Kidney glomerular epithelial cell (primary cell): ENCODE measurements around the gene OR10G7.

Experiments
- DNase-seq: peaks from one replicate; lab custom pipeline; 2025; lab: John Stamatoyannopoulos, UW

Gene OR10G7

GRCh38 chr11:124041254-124041653 is at the start of gene OR10G7:
TSS of gene OR10G7 (minus strand) at chr11:124041325. CDS start at chr11:124039001, 2,324 bp downstream.
- peak; percentile 40 for DNase-seq

DNA sequence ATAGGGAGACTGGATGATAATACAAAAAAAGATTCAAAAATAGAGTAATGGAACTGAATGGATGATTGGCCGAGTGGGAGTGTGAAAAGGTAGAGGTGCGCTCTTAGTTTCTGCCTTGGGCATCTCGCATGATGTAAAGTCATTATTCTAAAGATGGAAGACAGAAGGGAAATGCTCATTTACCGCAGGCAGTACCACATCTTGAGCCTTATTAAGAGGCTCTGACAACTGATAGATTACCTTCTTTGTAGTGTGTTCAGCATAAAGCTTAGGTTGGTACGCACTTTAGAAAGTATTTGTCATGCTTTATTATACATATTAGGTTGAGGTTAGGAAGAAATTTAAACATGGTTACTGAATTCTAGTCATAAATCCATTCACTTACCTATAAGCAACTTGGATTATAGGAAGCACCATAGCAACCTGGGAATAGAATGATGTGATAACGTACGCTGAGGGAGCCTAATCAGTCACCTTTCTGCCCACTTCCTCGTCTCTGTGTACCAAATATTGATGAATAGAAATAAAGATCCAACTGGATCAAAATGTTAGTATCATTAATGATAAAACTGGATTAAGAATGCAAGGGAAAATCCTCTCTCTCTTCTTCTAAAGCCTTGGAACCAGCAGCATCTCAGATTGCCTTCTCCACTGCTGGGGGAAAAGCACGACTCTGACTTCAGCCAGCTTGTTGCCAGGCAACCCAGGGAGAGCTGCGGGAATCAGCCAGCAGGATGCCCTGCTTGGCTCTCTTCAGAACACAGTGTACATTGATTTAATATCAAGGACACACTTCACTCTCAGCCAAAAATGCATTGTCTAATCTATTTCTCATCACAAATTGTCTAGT is 45.1 kb upstream of the OR10G7 start:
- DNase-seq = no peak

DNA sequence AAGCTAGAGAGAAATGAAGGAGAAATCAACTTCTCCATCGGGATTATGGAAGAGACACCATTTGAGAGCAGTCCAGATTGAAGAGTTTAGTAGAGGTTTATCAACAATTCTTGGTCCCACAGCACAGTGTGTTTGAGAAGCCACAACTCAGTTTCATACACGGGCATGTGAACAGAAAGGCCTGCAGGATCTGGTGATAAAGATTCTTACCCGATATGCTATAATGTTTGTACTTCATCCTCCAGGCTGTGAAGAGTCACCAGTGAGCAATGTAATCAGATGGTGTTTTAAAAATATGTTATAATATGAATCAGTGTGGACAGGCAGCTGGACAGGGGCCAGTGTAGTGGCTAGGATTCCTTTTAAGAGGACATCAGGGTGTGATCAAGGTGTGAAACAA is 44.5 kb upstream of the OR10G7 start:
- no peak for DNase-seq

DNA sequence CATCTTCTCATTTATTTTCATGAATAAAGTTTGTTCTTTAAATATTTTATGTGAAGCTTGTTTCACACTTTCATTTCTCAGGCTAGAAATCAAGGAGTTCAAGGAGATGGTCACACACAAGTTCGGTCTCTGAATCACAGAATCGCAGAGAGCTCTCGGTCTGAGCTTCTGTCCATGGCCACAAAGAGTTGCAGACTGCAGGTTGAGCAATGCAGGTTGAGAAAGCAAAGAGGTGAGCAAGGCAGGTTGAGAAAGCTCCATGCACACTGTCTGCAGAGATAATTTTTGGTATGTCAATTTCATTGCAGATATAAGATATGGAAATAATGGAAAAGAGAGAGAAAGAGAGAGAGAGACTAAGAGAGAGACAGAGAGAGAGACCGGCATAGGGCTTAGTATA is 41.2 kb upstream of the OR10G7 start:
- no peak for DNase-seq

GRCh38 chr11:124081483-124081882 is 40.4 kb upstream of the OR10G7 start:
- no peak for DNase-seq

- peak; percentile 39 for DNase-seq
These were observed 39.3 kb upstream of the OR10G7 start for GRCh38 chr11:124080327-124081001.

GRCh38 chr11:124079631-124080326 is 38.7 kb upstream of the OR10G7 start:
- DNase-seq = no peak

GRCh38 chr11:124078591-124078990 is 37.5 kb upstream of the OR10G7 start:
- DNase-seq = no peak

DNA sequence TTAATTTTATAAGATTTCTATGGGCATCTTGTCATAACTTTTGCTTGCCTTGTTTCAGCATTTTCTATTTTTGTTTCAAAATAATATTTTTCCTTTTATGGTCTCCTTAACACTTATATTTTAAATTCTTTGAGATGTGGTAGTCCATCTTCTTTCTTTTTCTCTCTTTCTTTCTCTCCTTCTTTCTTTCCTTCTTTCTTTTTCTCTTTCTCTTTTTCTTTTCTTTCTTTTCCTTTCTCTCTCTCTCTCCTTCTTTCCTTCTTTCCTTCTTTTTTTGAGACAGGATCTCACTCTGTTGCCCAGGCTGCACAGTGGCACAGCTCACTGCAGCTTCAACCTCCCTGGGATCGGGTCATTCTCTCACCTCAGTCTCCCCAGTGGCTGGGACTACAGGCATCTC is 36.1 kb upstream of the OR10G7 start:
- DNase-seq = no peak

- no peak for DNase-seq
These were observed 34.9 kb upstream of the OR10G7 start for GRCh38 chr11:124075841-124076651.

- DNase-seq = no peak
These were observed 34.3 kb upstream of the OR10G7 start for GRCh38 chr11:124075492-124075840.

DNA sequence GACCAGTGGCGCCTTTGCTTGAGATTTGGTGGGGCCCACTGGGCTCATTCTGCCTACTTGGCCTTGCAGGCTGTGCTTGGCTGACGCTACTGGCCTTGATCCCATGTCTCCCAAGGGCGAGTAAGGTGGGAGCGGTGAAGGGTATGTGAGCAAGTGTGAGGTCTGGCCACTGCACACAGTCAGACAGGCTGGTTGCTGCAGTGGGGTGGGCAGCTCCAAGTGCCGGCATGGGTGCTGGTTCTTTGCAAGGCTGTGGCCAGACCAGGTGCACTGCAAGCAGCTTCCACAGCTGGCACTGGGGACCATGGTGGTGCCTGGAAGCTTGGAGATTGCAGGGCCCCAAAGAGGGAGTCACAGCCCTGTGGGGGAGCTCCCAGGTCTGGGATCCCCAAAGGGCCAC is 33.4 kb upstream of the OR10G7 start:
- DNase-seq = no peak

GRCh38 chr11:124072147-124072546 is 31.0 kb upstream of the OR10G7 start:
- DNase-seq = no peak

DNA sequence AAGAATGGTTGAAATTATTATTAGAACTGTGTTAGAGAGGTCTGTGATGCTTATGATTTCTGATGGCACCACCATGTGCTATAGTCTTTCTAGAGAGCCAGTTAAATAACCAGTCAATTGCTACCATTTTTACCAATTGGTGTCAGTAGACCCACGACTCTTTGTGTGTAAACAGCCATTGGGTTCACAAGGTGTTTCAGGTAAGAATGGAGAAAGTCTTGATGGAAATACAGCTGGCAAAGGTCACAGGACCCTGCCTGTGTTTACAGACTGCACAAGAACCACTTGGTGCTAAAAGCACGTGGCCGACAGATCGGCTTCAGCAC is 30.5 kb upstream of the OR10G7 start:
- no peak for DNase-seq

DNA sequence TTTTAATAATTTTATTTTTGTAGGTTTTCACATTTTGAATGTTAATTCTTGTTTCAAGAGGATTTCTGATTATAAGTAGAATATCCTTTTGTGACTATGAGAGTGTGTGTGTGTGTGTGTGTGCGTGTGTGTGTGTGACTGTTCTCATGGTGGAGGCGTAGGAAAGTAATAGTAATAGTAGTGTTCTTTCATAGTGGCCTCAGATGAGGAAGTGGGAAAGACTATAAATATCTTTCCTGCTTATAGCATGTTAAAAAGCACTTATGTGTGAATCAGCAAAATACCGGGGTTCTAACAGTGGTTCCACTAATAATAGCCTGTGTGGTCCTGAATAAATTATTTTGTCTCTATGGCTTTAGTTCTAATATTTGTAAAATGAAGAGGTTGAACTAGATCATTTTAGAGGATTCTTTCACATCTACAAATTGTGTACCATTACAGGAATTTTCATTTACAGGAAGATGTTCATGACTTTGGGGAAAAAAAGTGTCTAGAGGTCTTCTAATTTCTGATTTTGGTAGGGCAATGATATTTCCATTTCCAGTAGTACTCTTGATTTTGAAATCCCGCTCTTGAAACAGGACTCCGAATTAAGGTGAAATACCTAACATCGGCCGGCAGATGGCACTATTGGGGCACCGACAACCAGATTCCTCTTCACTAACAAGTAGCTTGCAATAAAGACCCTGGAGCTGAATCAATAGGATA is 29.9 kb upstream of the OR10G7 start:
- peak; percentile 43 for DNase-seq

DNA sequence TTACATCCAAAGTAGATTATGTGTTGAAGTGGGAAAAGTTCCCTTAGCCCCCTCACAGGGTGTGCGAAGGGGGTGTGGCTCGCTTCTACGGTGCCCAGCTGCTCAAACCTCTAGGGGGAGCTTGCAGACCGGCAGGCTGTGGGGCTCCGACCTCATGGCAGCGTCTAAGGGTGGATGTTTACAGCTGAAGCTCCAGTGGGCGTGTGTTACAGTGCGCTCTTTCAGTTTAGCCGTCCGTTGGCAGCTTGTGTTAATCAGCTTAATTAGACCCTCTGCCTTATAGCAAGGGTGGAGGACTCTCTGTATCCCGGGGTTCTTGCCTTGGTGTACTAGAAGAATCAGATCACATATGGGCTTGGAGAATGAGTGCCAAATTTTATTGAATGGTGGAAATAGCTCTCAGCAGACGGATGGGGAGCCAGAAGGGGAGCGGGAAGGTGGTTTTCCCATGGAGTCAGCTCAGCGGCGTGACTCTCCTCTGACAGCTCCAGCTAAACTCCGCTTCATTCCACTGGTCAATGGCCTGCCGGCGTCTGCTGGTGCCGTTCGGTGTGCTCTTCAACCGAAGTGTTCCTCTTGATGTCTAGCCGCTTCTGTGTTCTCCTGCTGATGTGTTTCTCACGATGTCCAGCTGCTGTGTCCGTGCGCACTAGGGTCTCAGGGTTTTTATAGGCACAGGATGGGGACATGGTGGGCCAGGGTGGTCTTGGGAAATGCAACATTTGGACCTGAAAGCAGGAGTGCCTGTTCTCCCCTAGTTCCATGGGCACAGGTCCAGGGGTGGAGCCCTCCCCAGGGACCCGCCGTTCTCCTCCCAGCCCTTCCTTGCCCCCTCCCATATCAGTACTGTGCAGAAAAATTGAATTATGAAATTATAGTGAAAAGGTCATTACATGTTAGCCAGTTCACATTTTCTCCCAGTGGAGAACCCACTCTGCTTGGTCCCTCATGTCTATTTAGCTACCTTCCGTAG is 28.6 kb upstream of the OR10G7 start:
- DNase-seq = peak; percentile 15

- no peak for DNase-seq
These were observed 27.5 kb upstream of the OR10G7 start for GRCh38 chr11:124068601-124069110.

DNA sequence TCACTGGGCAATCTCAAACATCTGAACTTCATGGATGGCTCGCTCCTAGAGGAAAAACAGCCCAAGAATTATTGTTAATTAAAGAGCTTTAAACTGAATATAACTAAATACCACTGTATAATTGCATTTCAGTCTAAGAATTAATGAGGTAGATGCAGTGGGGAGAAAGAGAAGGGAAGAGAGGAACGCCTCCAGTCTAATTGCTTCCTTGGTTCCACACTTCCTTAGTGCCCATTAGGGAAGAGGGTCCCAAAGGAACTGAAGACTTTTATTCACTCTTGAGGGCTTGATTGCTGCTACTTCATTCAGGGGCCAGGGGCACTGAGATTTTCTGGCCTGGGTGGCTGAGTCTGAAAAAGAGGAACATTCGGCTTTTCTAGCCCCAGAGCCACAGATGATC is 11.8 kb upstream of the OR10G7 start:
- DNase-seq = no peak

DNA sequence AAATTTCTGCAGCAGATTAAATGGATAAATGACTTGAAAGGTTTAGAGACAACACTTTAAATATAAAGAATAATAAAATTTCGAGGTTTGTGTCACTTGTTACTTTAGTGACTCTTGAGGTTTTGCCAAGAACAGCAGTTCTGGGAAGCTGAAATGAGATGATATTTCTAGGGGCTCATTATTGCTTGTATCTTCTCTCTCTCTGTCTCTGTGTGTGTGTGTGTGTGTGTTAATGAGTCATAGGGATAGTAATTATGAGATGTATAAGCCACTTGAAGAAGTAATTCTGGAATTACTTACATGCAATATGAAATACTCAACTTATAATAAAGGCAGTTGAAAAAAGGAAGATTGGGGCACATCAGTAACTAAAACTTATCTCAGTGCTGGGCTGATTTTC is 9.6 kb upstream of the OR10G7 start:
- DNase-seq = no peak

DNA sequence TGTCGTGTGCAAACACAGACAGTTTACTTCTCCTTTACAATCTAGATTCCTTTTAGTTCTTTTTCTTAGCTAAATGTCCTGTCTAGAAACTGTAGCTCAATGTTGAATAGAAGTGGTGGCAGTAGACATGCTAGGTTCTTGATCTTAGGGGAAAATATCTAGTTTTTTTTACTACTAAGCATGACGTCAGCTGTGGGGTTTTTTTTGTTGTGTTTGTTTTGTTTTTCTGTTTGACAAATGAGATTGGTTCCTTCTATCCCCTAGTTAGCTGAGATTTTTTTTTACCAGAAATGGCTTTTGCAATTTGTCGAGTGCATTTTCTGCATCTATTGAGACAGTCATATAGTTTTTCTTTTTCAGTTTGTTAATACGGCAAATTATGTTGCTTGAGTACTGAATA is 2.3 kb upstream of the OR10G7 start:
- DNase-seq = no peak
